Eye (tissue), 1 donor: ENCODE data around the gene KCNE3.

Experiments used
- DNase-seq: peaks from one replicate; pipeline ENCODE4 v3.0.0-alpha.2; 2015

KCNE3 gene

GRCh38 chr11:74471037-74471436 lies 3.7 kb upstream of the KCNE3 start:
- no peak for DNase-seq

- DNase-seq: peak; percentile 61
These were observed 3.2 kb upstream of the KCNE3 start for GRCh38 chr11:74470526-74470925.

- no peak for DNase-seq
These were observed 1.6 kb upstream of the KCNE3 start for GRCh38 chr11:74468936-74469335.

- DNase-seq: no peak
These were observed 1.2 kb upstream of the KCNE3 start for GRCh38 chr11:74468521-74468920.

GRCh38 chr11:74468058-74468457 lies 709 bp upstream of the KCNE3 start:
- DNase-seq: peak; percentile 65

GRCh38 chr11:74465291-74465708 lies 2.0 kb downstream of the KCNE3 start:
- DNase-seq: no peak

- DNase-seq: no peak
These were observed 2.6 kb downstream of the KCNE3 start for GRCh38 chr11:74464746-74465145.

- DNase-seq: no peak
These were observed 4.1 kb downstream of the KCNE3 start for GRCh38 chr11:74463216-74463615.

- DNase-seq: no peak
These were observed 4.7 kb downstream of the KCNE3 start for GRCh38 chr11:74462631-74463030.

GRCh38 chr11:74462009-74462408 lies 5.3 kb downstream of the KCNE3 start:
- DNase-seq: peak; percentile 17

- DNase-seq: no peak
These were observed 6.7 kb downstream of the KCNE3 start for GRCh38 chr11:74460481-74461154.

- no peak for DNase-seq
These were observed 7.3 kb downstream of the KCNE3 start for GRCh38 chr11:74460065-74460464.

GRCh38 chr11:74459584-74459983 lies 7.8 kb downstream of the KCNE3 start:
- no peak for DNase-seq

- no peak for DNase-seq
These were observed 10.0 kb downstream of the KCNE3 start for GRCh38 chr11:74457356-74457755.

- DNase-seq: peak; percentile 71
These were observed 13.9 kb downstream of the KCNE3 start for GRCh38 chr11:74453373-74453975.

GRCh38 chr11:74452366-74452765 lies 15.0 kb downstream of the KCNE3 start:
- no peak for DNase-seq

GRCh38 chr11:74450318-74450717 lies 17.0 kb downstream of the KCNE3 start:
- DNase-seq: no peak

GRCh38 chr11:74449369-74449931 lies 17.9 kb downstream of the KCNE3 start:
- DNase-seq: peak; percentile 91

- no peak for DNase-seq
These were observed 19.6 kb downstream of the KCNE3 start for GRCh38 chr11:74447720-74448119.

- DNase-seq: peak; percentile 60
These were observed 20.8 kb downstream of the KCNE3 start for GRCh38 chr11:74446532-74446938.

GRCh38 chr11:74444173-74444826 lies 23.0 kb downstream of the KCNE3 start:
- no peak for DNase-seq

GRCh38 chr11:74443071-74443864 lies 24.1 kb downstream of the KCNE3 start:
- DNase-seq: no peak

- DNase-seq: no peak
These were observed 24.7 kb downstream of the KCNE3 start for GRCh38 chr11:74442636-74443035.
